Ishikawa (cell line): Measurements from ENCODE around the gene ZDBF2.

Experiments
- REST ChIP-seq: IDR thresholded peaks from 2 replicates; pipeline ENCODE4 v1.6.1; 2012; ENCODE audit warnings: low read depth, mild to moderate bottlenecking
- USF1 ChIP-seq: IDR thresholded peaks from 2 replicates; pipeline ENCODE4 v1.6.1; 2012
- YY1 ChIP-seq: IDR thresholded peaks from 2 replicates; pipeline ENCODE4 v1.6.1; 2012; ENCODE audit warnings: low read depth

- TF ChIP-seq REST (no peak), YY1 (no peak), USF1 (no peak)
Measured at GRCh38 chr2:206266130-206267125, 8.0 kb upstream of the ZDBF2 start.
